GM12878 (cell line): ENCODE results near the gene SEPTIN6. TPM values are rescaled to one million over a fixed set of nuclear protein-coding genes. Genes with fewer than 3 reads are reported as not detected.

Experiments
- ATAC-seq: fragments of 200-7000 bp; cut with Tn5 transposase; 3 replicates; pipeline ENCODE4 v1.9.1; 2020; ENCODE audit warnings: mild to moderate bottlenecking, moderate library complexity
- BruUV-seq: library from RNA; stranded (reverse); fragments of 400-500 nt; replicated peaks from 2 replicates; lab custom pipeline; 2021; lab: Mats Ljungman, UMichigan
- CTCF ChIA-PET: fragments of 300-600 bp; sonication (Branson Sonifier 250); formaldehyde crosslinking; extraction: SDS; loops from one replicate; lab custom pipeline; 2021; ENCODE audit warnings: inconsistent platforms; lab: Yijun Ruan, JAX
- POLR2A ChIA-PET: fragments of 350-600 bp; formaldehyde crosslinking; extraction: SDS; loops from one replicate; lab custom pipeline; 2021; ENCODE audit warnings: inconsistent platforms; lab: Charles Lee
- RAD21 ChIA-PET: fragments of 300-600 bp; sonication (Branson Sonifier 250); formaldehyde crosslinking; loops from one replicate; lab custom pipeline; 2023; ENCODE audit warnings: antibody characterized with exemption; ENCODE audit not compliant: unreplicated experiment; lab: Charles Lee
- SMC1A ChIA-PET: fragments of 300-600 bp; sonication (Branson Sonifier 250); formaldehyde crosslinking; loops from one replicate; lab custom pipeline; 2023; ENCODE audit not compliant: unreplicated experiment, uncharacterized antibody; lab: Charles Lee
- DNase-seq: peaks from one replicate; pipeline ENCODE4 v3.0.0-alpha.2; 2011; ENCODE audit warnings: low read depth, low spot score
- FAIRE-seq: peaks from 3 replicates; lab custom pipeline; 2011; peaks lifted over from hg19 to GRCh38; lab: Jason Lieb, UNC
- H2AFZ ChIP-seq: 2 replicates; pipeline ENCODE4 v1.6.0; 2011; ENCODE audit warnings: low read depth, low read length, control low read depth; ENCODE audit not compliant: control insufficient read depth
- H3K27ac ChIP-seq: 2 replicates; pipeline ENCODE4 v1.5.1; 2011; ENCODE audit warnings: control low read depth; ENCODE audit not compliant: control insufficient read depth, insufficient read depth
- H3K27me3 ChIP-seq, 2 experiments: replicated peaks in 1 of 2; 2 replicates each; pipeline versions ENCODE4 v1.6.0 to v1.6.1; 2011; ENCODE audit warnings: low read length in 1 of 2; ENCODE audit not compliant: control insufficient read depth in 2 of 2, insufficient read depth in 2 of 2
- H3K36me3 ChIP-seq, 2 experiments: 2 replicates each; pipeline ENCODE4 v1.5.1; 2011; ENCODE audit warnings: low read length in 1 of 2; ENCODE audit not compliant: control insufficient read depth in 2 of 2, insufficient read depth in 2 of 2
- H3K4me1 ChIP-seq: 2 replicates; pipeline ENCODE4 v1.6.1; 2011; ENCODE audit warnings: mild to moderate bottlenecking, low read length, moderate library complexity, mixed read lengths; ENCODE audit not compliant: control insufficient read depth, insufficient read depth
- H3K4me2 ChIP-seq: 2 replicates; pipeline ENCODE4 v1.6.0; 2011; ENCODE audit warnings: control low read depth; ENCODE audit not compliant: control insufficient read depth, insufficient read depth
- H3K4me3 ChIP-seq: fragments of 200-600 bp; sonication (generic); 2 replicates; pipeline ENCODE4 v1.5.1; 2016
- H3K79me2 ChIP-seq: 2 replicates; pipeline ENCODE4 v1.6.0; 2011; ENCODE audit warnings: low read length; ENCODE audit not compliant: control insufficient read depth, insufficient read depth
- H3K9ac ChIP-seq: 2 replicates; pipeline ENCODE4 v1.8.0; 2011; ENCODE audit warnings: low read length, control low read depth, mixed read lengths; ENCODE audit not compliant: control insufficient read depth, insufficient read depth
- H3K9me3 ChIP-seq: replicated peaks from 3 replicates; pipeline ENCODE4 v1.5.1; 2011; ENCODE audit warnings: mild to moderate bottlenecking, low read length; ENCODE audit not compliant: control insufficient read depth, insufficient read depth
- H4K20me1 ChIP-seq: 2 replicates; pipeline ENCODE4 v1.6.0; 2011; ENCODE audit not compliant: control insufficient read depth, insufficient read depth
- BACH1 ChIP-seq: fragments of 450-650 bp; IDR thresholded peaks from 2 replicates; pipeline ENCODE4 v1.6.1; 2017; ENCODE audit warnings: mild to moderate bottlenecking, borderline replicate concordance
- BCL11A ChIP-seq: IDR thresholded peaks from 2 replicates; pipeline ENCODE4 v1.6.1; 2011; ENCODE audit warnings: low read depth, low read length
- HDAC2 ChIP-seq: fragments of 200-600 bp; sonication (generic); IDR thresholded peaks from 2 replicates; pipeline ENCODE4 v1.6.1; 2017
- SUPT20H ChIP-seq: IDR thresholded peaks from 2 replicates; pipeline ENCODE4 v1.6.1; 2011; ENCODE audit warnings: low read depth, mild to moderate bottlenecking, low read length, moderate library complexity, borderline replicate concordance; ENCODE audit not compliant: control insufficient read depth
- ZNF217 ChIP-seq: fragments of 450-650 bp; IDR thresholded peaks from 2 replicates; pipeline ENCODE4 v1.6.1; 2017; ENCODE audit warnings: antibody characterized with exemption, mild to moderate bottlenecking
- WGBS: methylation state at CpG from one replicate; pipeline ENCODE4 v1.1.6; 2016; ENCODE audit warnings: low lambda C conversion rate; ENCODE audit not compliant: insufficient replicate concordance, insufficient coverage; ENCODE audit errors: missing lambda C conversion rate; 5-methylcytosine and 5-hydroxymethylcytosine counted together
- in situ Hi-C: fragments of 300-500 bp; cut with MboI; formaldehyde crosslinking; loops from 9 replicates; pipeline ENCODE4 v1.14.3; 2018; ENCODE audit warnings: mixed read lengths
- intact Hi-C: fragments of 100-400 bp; cut with micrococcal nuclease; formaldehyde crosslinking; loops from one replicate; pipeline ENCODE4 v1.14.2; 2022; ENCODE audit not compliant: unreplicated experiment
- polyA plus RNA-seq, 11 experiments: library from polyadenylated mRNA; depleted of rRNA in 4 of 11; unstranded in 6 of 11; stranded (reverse) in 5 of 11; fragments of >200 nt; fragmentation: Nextera tagmentation in 4 of 11; fragmentation: Illumina TruSeq in 1 of 11; extraction: Ambion mirVana in 4 of 11; extraction: Trizol in 1 of 11; gene quantifications; 1 replicate in 1 of 11; 2 replicates in 10 of 11; pipeline versions ENCODE4 v1.2.1 to v1.2.3, GENCODE V29; 2011 to 2016; ENCODE audit warnings: inconsistent platforms in 2 of 11, missing spikeins in 2 of 11, low read depth in 1 of 11
- total RNA-seq, 4 experiments: library from RNA; depleted of rRNA in 3 of 4; stranded (reverse); fragments of >200 nt in 3 of 4; fragmentation: Illumina TruSeq in 1 of 4; extraction: Trizol in 1 of 4; gene quantifications; 2 replicates each; pipeline versions ENCODE4 v1.2.1 to v1.2.3, GENCODE V29; 2013 to 2021

The SEPTIN6 gene
- total and polyA plus RNA-seq, 10 of the 15 experiments (the other 5 are each of a cell fraction or from before 2014, with no cell fraction given) = 37.2 to 353 (median 154) TPM

DNA sequence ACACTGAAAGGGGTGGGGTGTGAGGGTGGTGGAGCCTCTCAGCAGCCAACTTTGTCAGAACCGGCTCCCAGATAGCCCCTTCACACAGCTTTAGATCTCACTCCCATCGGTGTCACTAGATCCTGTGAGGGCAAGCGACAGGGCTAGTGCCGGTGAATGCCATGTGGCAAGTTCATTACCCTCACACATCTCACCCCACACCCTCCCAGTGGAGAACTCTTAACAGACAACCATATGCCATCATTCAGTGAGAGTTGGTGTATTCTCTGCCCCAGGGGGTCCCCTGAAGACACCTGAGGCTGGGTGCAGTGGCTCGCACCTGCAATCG is 15.3 kb downstream of the SEPTIN6 start:
- H3K36me3 ChIP-seq = peaks cover 2 to 5% of the 10 kb centered on the region in 2 experiments; a peak in 3 of 4 replicates
- ChIA-PET RAD21 (interaction anchor here (0.7 to 1.5 kb wide), 9 partner anchors 8 to 161 kb away, joined by 3 to 7 read pairs (median 3); no protein-coding TSS in a partner anchor), POLR2A (interaction anchor here (1.2 to 4.5 kb wide), 2 partner anchors 11 to 14 kb away, joined by 5 to 27 read pairs; partner anchors contain the start of gene SEPTIN6), CTCF (interaction anchor here (0.9 to 1.2 kb wide), 3 partner anchors 21 to 68 kb away, joined by 3 read pairs; no protein-coding TSS in a partner anchor), SMC1A (interaction anchor here (0.7 to 4.5 kb wide), 6 partner anchors 12 to 83 kb away, joined by 3 to 32 read pairs (median 4); no protein-coding TSS in a partner anchor)
- H3K4me2 ChIP-seq = peak overlapping the region; percentile 93
- TF ChIP-seq HDAC2 = no peak
- TF ChIP-seq BACH1 = no peak
- TF ChIP-seq SUPT20H = no peak
- TF ChIP-seq ZNF217 = no peak
- FAIRE-seq = no peak
- ATAC-seq = no peak
- H2AFZ ChIP-seq = no peak overlapping the region
- intact Hi-C loops = no loop called here
- peak overlapping the region; percentile 62 for H3K9ac ChIP-seq
- WGBS = 41% methylated on average over 6 of the region's 6 CpGs
- H3K4me3 ChIP-seq = peak overlapping the region; percentile 13; the same call in 1 of the 2 replicates
- no peaks in the 10 kb centered on the region for H3K9me3 ChIP-seq
- no peaks in the 10 kb centered on the region for H4K20me1 ChIP-seq
- peak overlapping the region; percentile 71 for H3K27ac ChIP-seq
- in situ Hi-C loops = no loop called here
- no peak for DNase-seq
- no TSS peak for BruUV-seq
- peaks cover 61% of the 10 kb centered on the region for H3K79me2 ChIP-seq
- H3K27me3 ChIP-seq = no peaks in the 10 kb centered on the region
- peaks cover 37% of the 10 kb centered on the region for H3K4me1 ChIP-seq

DNA sequence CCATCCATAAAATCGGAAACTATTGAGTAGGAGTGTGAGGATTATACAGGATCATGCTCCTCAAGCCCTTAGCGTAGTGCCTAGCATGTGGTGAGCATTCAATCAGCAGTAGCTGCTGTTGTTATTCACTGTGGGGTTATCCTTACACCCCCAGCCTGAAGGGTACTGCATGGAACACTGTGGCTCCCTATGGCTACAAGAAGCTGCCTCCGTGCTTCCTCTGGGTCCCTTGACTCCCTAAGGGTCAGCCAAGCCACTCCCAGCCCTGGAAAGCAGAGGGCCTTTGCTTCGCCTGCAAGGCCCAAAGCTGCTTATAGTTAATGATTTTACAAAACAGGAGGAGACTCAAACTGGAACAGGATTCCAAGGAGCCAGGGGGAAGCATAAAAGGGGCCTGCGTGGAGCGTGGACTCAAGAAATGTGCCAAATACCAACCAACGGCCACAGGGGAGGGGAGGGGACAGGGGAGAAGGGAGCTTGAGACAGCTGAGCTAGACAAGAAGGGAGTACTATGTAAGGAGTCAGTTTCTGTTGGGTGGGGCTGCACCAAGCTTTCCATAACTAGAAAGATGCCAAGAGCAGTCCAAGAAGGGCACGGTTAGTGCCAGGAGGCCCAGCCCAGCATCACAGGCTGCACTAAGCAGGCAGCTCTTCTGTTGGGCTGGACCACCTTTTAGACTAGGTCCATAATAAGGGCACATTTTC is 15.9 kb downstream of the SEPTIN6 start:
- peaks cover 64% of the 10 kb centered on the region for H3K79me2 ChIP-seq
- H3K9ac ChIP-seq = peak overlapping the region; percentile 62; the same call in 1 of the 2 replicates
- peaks cover 35% of the 10 kb centered on the region for H3K4me1 ChIP-seq
- RAD21 ChIA-PET = interaction anchor here (0.7 to 1.5 kb wide), 9 partner anchors 8 to 161 kb away, joined by 3 to 5 read pairs (median 3); partner anchors contain the start of gene SEPTIN6
- no peaks in the 10 kb centered on the region for H3K27me3 ChIP-seq
- FAIRE-seq (no peak), DNase-seq (no peak), ATAC-seq (no peak)
- peak overlapping the region; percentile 93 for H3K4me2 ChIP-seq
- no TSS peak for BruUV-seq
- WGBS = 61% methylated on average over 8 of the region's 8 CpGs
- SMC1A ChIA-PET = interaction anchor here (0.7 to 4.5 kb wide), 9 partner anchors 13 to 83 kb away, joined by 3 to 32 read pairs (median 4); no protein-coding TSS in a partner anchor
- TF ChIP-seq BCL11A = no peak
- in situ Hi-C loops = no loop called here
- H4K20me1 ChIP-seq = no peaks in the 10 kb centered on the region
- H3K9me3 ChIP-seq = no peaks in the 10 kb centered on the region
- no peak overlapping the region for H3K4me3 ChIP-seq
- H3K27ac ChIP-seq = peak overlapping the region; percentile 71
- H2AFZ ChIP-seq = no peak overlapping the region
- CTCF ChIA-PET = interaction anchor here (0.9 to 1.2 kb wide), 4 partner anchors 21 to 67 kb away, joined by 3 to 7 read pairs (median 3); no protein-coding TSS in a partner anchor
- H3K36me3 ChIP-seq = peaks cover 4 to 5% of the 10 kb centered on the region in 2 experiments; a peak in 3 of 4 replicates
- POLR2A ChIA-PET = interaction anchor here (1.2 to 4.5 kb wide), 2 partner anchors 10 to 15 kb away, joined by 5 to 27 read pairs; partner anchors contain the start of gene SEPTIN6
- intact Hi-C loops = no loop called here
